ENCODE results near the gene APOC4.

GRCh38 chr19:44908074-44908835, 33.8 kb upstream of the APOC4 start:
- TF ChIP-seq, protein P1, sequence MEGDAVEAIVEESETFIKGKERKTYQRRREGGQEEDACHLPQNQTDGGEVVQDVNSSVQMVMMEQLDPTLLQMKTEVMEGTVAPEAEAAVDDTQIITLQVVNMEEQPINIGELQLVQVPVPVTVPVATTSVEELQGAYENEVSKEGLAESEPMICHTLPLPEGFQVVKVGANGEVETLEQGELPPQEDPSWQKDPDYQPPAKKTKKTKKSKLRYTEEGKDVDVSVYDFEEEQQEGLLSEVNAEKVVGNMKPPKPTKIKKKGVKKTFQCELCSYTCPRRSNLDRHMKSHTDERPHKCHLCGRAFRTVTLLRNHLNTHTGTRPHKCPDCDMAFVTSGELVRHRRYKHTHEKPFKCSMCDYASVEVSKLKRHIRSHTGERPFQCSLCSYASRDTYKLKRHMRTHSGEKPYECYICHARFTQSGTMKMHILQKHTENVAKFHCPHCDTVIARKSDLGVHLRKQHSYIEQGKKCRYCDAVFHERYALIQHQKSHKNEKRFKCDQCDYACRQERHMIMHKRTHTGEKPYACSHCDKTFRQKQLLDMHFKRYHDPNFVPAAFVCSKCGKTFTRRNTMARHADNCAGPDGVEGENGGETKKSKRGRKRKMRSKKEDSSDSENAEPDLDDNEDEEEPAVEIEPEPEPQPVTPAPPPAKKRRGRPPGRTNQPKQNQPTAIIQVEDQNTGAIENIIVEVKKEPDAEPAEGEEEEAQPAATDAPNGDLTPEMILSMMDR (optimal IDR thresholded peaks at IDR 0.05 in 1 of 3, IDR thresholded peaks at IDR 0.05 in 1 of 3, conservative IDR thresholded peaks at IDR 0.05 in 1 of 3; ENCODE audit: extremely low read depth in 1 of 3, insufficient read depth in 2 of 3, low read length in 3 of 3) = no peak
- no peak for TF ChIP-seq EZH2 (IDR thresholded peaks at IDR 0.05; ENCODE audit: low read length)

Data from keratinocyte (primary cell).